PC-9 (cell line): ENCODE data around the gene SLC22A31. TPM values are rescaled to one million over a fixed set of nuclear protein-coding genes. Genes with fewer than 3 reads are reported as not detected.
A peak's percentile ranks its signal among the peaks of the same experiment; 100 is the strongest.

Source experiments
- BruUV-seq: library from RNA; stranded (reverse); fragments of 400-500 nt; replicated peaks from 2 replicates; lab custom pipeline; 2021; lab: Mats Ljungman, UMichigan
- CTCF ChIA-PET: fragments of 300-600 bp; sonication (Branson Sonifier 250); formaldehyde crosslinking; loops from one replicate; lab custom pipeline; 2022; ENCODE audit warnings: antibody characterized with exemption; lab: Charles Lee
- POLR2A ChIA-PET: fragments of 300-600 bp; sonication (Branson Sonifier 250); formaldehyde crosslinking; loops from one replicate; lab custom pipeline; 2022; ENCODE audit warnings: antibody characterized with exemption; ENCODE audit not compliant: unreplicated experiment; lab: Charles Lee
- DNase-seq, 2 experiments: peaks; one replicate each; pipeline versions ENCODE4 v3.0.0 to v3.0.0-alpha.2; 2015 to 2022; ENCODE audit warnings: mixed read lengths in 1 of 2
- H2AFZ ChIP-seq: fragments of 200-600 bp; sonication (generic); 2 replicates; pipeline ENCODE4 v1.8.1; 2017; ENCODE audit warnings: antibody characterized with exemption
- H3F3A ChIP-seq: fragments of 200-600 bp; sonication (generic); 2 replicates; pipeline ENCODE4 v1.8.1; 2017; ENCODE audit warnings: antibody characterized with exemption, mild to moderate bottlenecking, low read depth; ENCODE audit not compliant: insufficient read depth
- H3K27ac ChIP-seq: fragments of 200-600 bp; sonication (generic); 2 replicates; pipeline ENCODE4 v1.6.1; 2016; ENCODE audit warnings: mixed run types
- H3K27me3 ChIP-seq: fragments of 200-600 bp; sonication (generic); 2 replicates; pipeline ENCODE4 v1.6.1; 2016; ENCODE audit warnings: low read depth, mixed run types; ENCODE audit not compliant: insufficient read depth
- H3K36me3 ChIP-seq: fragments of 200-600 bp; sonication (generic); 2 replicates; pipeline ENCODE4 v1.6.1; 2016; ENCODE audit warnings: low read depth, mixed run types
- H3K4me1 ChIP-seq: fragments of 200-600 bp; sonication (generic); replicated peaks from 2 replicates; pipeline ENCODE4 v1.6.1; 2016; ENCODE audit warnings: mixed run types; ENCODE audit not compliant: insufficient read depth
- H3K4me2 ChIP-seq: fragments of 200-600 bp; sonication (generic); 2 replicates; pipeline ENCODE4 v1.6.1; 2017; ENCODE audit warnings: mixed run types
- H3K4me3 ChIP-seq: fragments of 200-600 bp; sonication (generic); 2 replicates; pipeline ENCODE4 v1.6.1; 2016; ENCODE audit warnings: mixed run types
- H3K79me2 ChIP-seq: fragments of 200-600 bp; sonication (generic); 2 replicates; pipeline ENCODE4 v1.6.1; 2017; ENCODE audit warnings: low read depth, mixed run types
- H3K9me2 ChIP-seq: fragments of 200-600 bp; sonication (generic); 2 replicates; pipeline ENCODE4 v1.8.1; 2017; ENCODE audit warnings: mild to moderate bottlenecking; ENCODE audit not compliant: insufficient read depth
- H3K9me3 ChIP-seq: fragments of 200-600 bp; sonication (generic); 2 replicates; pipeline ENCODE4 v1.8.1; 2016; ENCODE audit warnings: low read depth; ENCODE audit not compliant: insufficient read depth
- H4K20me1 ChIP-seq: fragments of 200-600 bp; sonication (generic); 2 replicates; pipeline ENCODE4 v1.8.1; 2017; ENCODE audit not compliant: insufficient read depth
- EZH2 ChIP-seq: fragments of 200-600 bp; sonication (generic); IDR thresholded peaks from 2 replicates; pipeline ENCODE4 v1.8.0; 2017; ENCODE audit warnings: antibody characterized with exemption, low read depth
- intact Hi-C: fragments of 100-400 bp; cut with micrococcal nuclease; formaldehyde crosslinking; loops from one replicate; pipeline ENCODE4 v1.10.0; 2022; ENCODE audit not compliant: unreplicated experiment
- total RNA-seq: library from RNA; stranded (reverse); gene quantifications from 2 replicates; pipeline ENCODE4 v1.2.3, GENCODE V29; 2021
- TF ChIP-seq, protein P1 (sequence below): fragments of 200-600 bp; sonication (generic); conservative IDR thresholded peaks from 2 replicates; pipeline ENCODE4 v1.6.1; 2017; ENCODE audit warnings: mixed run types, antibody characterized with exemption, mild to moderate bottlenecking, moderate library complexity

The SLC22A31 gene
- total RNA-seq, 1 experiment from 2014 or later: 2.5 TPM

- H3K9me3 ChIP-seq: no peaks in the 10 kb centered on the region
- no peaks in the 10 kb centered on the region; the same call in 1 of the 2 replicates for H3K36me3 ChIP-seq
- H3K4me1 ChIP-seq: 0 out of 2 replicates have a peak, but pooled peaks cover 5% of the 10 kb centered on the region
- no peaks in the 10 kb centered on the region for H3K27me3 ChIP-seq
- H3K4me3 ChIP-seq: peak overlapping the region; percentile 84
- no peaks in the 10 kb centered on the region for H3K9me2 ChIP-seq
- TF ChIP-seq, protein P1, sequence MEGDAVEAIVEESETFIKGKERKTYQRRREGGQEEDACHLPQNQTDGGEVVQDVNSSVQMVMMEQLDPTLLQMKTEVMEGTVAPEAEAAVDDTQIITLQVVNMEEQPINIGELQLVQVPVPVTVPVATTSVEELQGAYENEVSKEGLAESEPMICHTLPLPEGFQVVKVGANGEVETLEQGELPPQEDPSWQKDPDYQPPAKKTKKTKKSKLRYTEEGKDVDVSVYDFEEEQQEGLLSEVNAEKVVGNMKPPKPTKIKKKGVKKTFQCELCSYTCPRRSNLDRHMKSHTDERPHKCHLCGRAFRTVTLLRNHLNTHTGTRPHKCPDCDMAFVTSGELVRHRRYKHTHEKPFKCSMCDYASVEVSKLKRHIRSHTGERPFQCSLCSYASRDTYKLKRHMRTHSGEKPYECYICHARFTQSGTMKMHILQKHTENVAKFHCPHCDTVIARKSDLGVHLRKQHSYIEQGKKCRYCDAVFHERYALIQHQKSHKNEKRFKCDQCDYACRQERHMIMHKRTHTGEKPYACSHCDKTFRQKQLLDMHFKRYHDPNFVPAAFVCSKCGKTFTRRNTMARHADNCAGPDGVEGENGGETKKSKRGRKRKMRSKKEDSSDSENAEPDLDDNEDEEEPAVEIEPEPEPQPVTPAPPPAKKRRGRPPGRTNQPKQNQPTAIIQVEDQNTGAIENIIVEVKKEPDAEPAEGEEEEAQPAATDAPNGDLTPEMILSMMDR: no peak
- TF ChIP-seq EZH2: no peak
- H3K4me2 ChIP-seq: peak overlapping the region; percentile 95
- intact Hi-C loops: loop anchor here (2.0 to 5.0 kb wide), 2 partner anchors 290 to 646 kb away; partner anchors contain the start of gene ZC3H18
- ChIA-PET POLR2A (no interaction called here), CTCF (interaction anchor here (0.6 to 0.9 kb wide), 2 partner anchors 479 to 658 kb away, joined by 4 to 6 read pairs; no protein-coding TSS in a partner anchor)
- TSS peak; percentile 81 for BruUV-seq
- peaks cover 4% of the 10 kb centered on the region; the same call in 1 of the 2 replicates for H3F3A ChIP-seq
- H3K27ac ChIP-seq: peak overlapping the region; percentile 53
- no peaks in the 10 kb centered on the region for H4K20me1 ChIP-seq
- H3K79me2 ChIP-seq: peaks cover 15% of the 10 kb centered on the region
- H2AFZ ChIP-seq: peak overlapping the region; percentile 94
- no peak for DNase-seq
Measured at GRCh38 chr16:89217138-89217387, 16.7 kb upstream of the SLC22A31 start.

DNA sequence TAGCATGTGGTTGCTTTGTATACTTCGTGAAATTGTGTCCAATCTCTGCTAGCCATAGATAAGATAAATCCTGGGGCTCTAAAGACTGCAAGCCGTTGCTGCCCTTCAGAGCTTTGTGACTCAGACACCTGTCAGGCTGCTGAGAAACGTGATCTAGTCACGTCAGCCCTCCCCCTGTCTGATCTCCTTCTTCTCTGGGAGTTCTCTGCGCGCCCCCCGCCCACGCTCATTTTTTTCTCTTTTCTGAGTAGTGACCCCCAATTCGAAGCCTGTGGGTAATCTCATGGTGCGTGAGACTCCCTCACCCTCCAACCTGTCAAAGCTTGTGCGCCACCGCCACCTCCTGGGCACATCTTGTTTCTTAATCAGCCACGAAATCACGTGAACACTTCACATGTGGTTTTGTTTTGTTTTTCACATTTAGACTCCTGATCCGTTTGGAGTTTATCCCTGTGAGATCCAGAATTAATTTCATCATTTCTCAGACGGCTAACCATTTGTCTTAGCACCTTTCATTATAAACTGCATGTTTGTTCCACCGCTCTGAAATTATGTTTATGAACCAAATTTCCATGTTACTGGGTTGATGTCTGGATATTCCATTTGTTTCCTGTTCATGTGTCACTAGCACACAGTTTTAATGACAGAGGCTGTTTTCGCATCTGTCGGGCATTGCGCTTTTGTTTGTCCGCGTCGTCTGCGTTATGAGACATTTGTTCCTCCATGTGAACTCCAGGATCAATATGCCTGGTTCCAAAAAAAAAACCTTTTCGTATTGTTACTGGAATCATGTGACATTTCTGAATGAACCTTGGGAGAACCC, 16.2 kb upstream of the SLC22A31 start:
- peak overlapping the region; percentile 94 for H2AFZ ChIP-seq
- ChIA-PET POLR2A (no interaction called here), CTCF (interaction anchor here (0.6 to 1.2 kb wide), 3 partner anchors 163 to 658 kb away, joined by 4 to 6 read pairs (median 4); no protein-coding TSS in a partner anchor)
- no peaks in the 10 kb centered on the region for H3K9me3 ChIP-seq
- H3K79me2 ChIP-seq: peaks cover 15% of the 10 kb centered on the region
- no peaks in the 10 kb centered on the region for H3K27me3 ChIP-seq
- TF ChIP-seq, protein P1: peak; percentile 78
- TF ChIP-seq EZH2: no peak
- peaks cover 4% of the 10 kb centered on the region; the same call in 1 of the 2 replicates for H3F3A ChIP-seq
- H3K4me3 ChIP-seq: peak overlapping the region; percentile 84
- peak; percentile 61 to 71 for DNase-seq
- intact Hi-C loops: loop anchor here (1.0 to 5.0 kb wide), 6 partner anchors 46 to 646 kb away; partner anchors contain the start of gene ZC3H18
- no TSS peak for BruUV-seq
- no peaks in the 10 kb centered on the region for H3K36me3 ChIP-seq
- H3K4me2 ChIP-seq: peak overlapping the region; percentile 95
- H4K20me1 ChIP-seq: no peaks in the 10 kb centered on the region
- peak overlapping the region; percentile 53; the same call in 1 of the 2 replicates for H3K27ac ChIP-seq
- no peaks in the 10 kb centered on the region for H3K9me2 ChIP-seq
- H3K4me1 ChIP-seq: 0 out of 2 replicates have a peak, but pooled peaks cover 5% of the 10 kb centered on the region

DNA sequence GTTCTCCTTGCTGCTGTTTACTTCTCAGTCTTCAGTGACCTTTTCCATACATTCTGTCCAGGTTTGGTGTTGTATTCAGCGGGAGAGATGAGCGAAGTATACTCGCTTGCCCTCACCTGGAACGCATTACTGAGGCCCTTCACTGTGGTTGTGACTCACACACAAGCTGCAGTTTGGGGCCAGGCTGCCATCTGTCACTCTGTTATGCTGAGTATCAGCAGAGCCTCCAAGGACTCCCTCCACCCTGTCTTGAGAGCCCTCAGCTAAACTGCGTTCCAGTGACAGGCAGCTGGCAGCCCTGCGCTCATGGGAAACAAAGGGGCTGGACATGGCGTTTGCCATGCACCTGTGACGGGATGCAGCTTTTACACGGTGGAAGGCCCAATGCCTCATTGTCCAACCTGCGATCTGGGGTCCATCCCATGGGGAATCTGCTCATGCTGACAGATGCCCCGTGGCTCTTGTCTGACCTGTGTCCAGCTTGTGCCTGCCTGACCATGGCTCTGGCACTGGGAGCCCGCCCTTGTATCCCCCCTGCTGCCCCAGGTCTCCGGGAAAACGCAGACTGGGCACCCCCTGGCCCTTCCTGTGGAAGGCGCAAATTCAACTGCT, 10.7 kb upstream of the SLC22A31 start:
- Histone ChIP-seq H4K20me1 (no peaks in the 10 kb centered on the region), H3K9me2 (no peaks in the 10 kb centered on the region), H3K36me3 (no peaks in the 10 kb centered on the region), H3K4me2 (0 out of 2 replicates have a peak overlapping the region, but pooled peaks have one; percentile 4), H2AFZ (no peak overlapping the region), H3K27me3 (no peaks in the 10 kb centered on the region), H3K4me3 (no peak overlapping the region), H3K27ac (no peak overlapping the region), H3F3A (no peaks in the 10 kb centered on the region), H3K79me2 (no peaks in the 10 kb centered on the region), H3K9me3 (no peaks in the 10 kb centered on the region), H3K4me1 (peaks cover 4% of the 10 kb centered on the region; the same call in 1 of the 2 replicates)
- DNase-seq: no peak
- CTCF ChIA-PET: interaction anchor here (0.7 kb wide), 1 partner anchor 269 kb away, joined by 3 read pairs; no protein-coding TSS in a partner anchor
- intact Hi-C loops: no loop called here
- no TSS peak for BruUV-seq
- TF ChIP-seq EZH2: no peak
- TF ChIP-seq, protein P1: no peak
- POLR2A ChIA-PET: interaction anchor here (0.5 kb wide), 1 partner anchor 9 kb away, joined by 4 read pairs; no protein-coding TSS in a partner anchor
